ENCODE results near the gene BCL2L12.

The BCL2L12 gene

DNA sequence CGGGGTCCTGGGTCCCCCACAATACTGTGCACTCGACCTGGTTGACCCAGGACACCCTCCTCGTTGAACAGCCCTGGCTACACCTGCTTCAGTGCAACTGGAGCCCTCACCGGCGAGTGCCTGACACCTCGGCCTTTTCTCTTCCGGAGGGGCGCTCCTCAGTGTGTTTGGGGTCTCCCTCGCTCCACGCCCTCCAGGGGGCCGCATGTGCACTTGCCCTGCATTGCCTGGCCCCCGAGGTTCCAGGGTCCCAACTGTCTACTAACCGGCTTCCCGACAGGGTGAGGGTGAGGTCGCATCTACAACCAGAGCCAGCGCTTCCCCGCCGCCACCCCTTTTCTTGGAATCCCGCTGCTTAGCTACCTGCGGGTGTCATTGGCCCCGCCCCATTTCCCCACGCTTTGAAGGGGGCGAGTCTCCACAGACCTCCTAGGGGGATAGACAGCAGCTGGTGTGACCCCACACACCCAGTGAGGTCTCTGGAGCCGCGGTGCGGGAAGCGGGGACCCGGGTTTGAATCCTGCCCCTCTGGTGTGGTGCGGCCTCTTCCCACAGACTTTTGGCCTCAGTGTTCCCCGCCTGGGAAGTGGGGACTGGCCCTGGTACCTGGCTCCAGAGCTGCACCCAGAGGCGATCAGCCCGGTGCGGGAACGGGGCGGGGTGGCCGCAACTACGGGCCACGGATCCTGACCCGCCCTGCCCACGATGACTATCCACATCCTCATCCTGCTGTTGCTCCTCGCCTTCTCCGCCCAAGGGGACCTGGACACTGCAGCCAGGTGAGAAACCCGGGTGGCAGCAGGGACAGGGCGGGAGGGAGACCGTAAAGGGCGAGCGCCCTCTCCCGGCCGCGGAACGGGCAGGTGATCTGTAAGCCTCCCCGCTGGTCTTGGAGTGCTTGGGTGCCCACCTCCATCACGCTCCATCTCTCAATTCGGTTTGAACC, 23.7 kb downstream of the BCL2L12 start, which contains the start of gene ADM5:
TSS of gene ADM5 (plus strand) at position 462 of the 946 bp plus-strand sequence. CDS start at position 706, 244 bp downstream.
- ATAC-seq: peak; percentile 69
- TF ChIP-seq ZNF70 (CRISPR knock-in tag; IDR thresholded peaks at IDR 0.05) (no peak), ISL1 (CRISPR knock-in tag; IDR thresholded peaks at IDR 0.05) (no peak), CREB5 (CRISPR knock-in tag; IDR thresholded peaks at IDR 0.05; ENCODE audit: low read depth) (no peak), TCF4 (CRISPR knock-in tag; IDR thresholded peaks at IDR 0.05; ENCODE audit: borderline replicate concordance) (no peak)

- TF ChIP-seq ARNTL (CRISPR knock-in tag; IDR thresholded peaks at IDR 0.05; ENCODE audit: borderline replicate concordance, low read depth) (no peak), CREB5 (CRISPR knock-in tag; IDR thresholded peaks at IDR 0.05; ENCODE audit: low read depth) (no peak), BACH2 (CRISPR knock-in tag; IDR thresholded peaks at IDR 0.05; ENCODE audit: borderline replicate concordance) (no peak), GLIS3 (CRISPR knock-in tag; IDR thresholded peaks at IDR 0.05) (no peak), ESRRG (CRISPR knock-in tag; IDR thresholded peaks at IDR 0.05) (no peak), SNAI2 (CRISPR knock-in tag; IDR thresholded peaks at IDR 0.05) (no peak), PATZ1 (CRISPR knock-in tag; IDR thresholded peaks at IDR 0.05; ENCODE audit: borderline replicate concordance) (no peak), TOX (CRISPR knock-in tag; IDR thresholded peaks at IDR 0.05; ENCODE audit: borderline replicate concordance) (no peak), ZNF70 (CRISPR knock-in tag; IDR thresholded peaks at IDR 0.05) (no peak), ZFP3 (CRISPR knock-in tag; IDR thresholded peaks at IDR 0.05) (no peak), ZFP30 (CRISPR knock-in tag; IDR thresholded peaks at IDR 0.05) (no peak), ZC3H10 (CRISPR knock-in tag; IDR thresholded peaks at IDR 0.05) (no peak), PPARA (CRISPR knock-in tag; IDR thresholded peaks at IDR 0.05; ENCODE audit: borderline replicate concordance) (no peak), CSRNP3 (CRISPR knock-in tag; IDR thresholded peaks at IDR 0.05) (no peak), RARB (CRISPR knock-in tag; IDR thresholded peaks at IDR 0.05) (no peak), ZNF8 (CRISPR knock-in tag; IDR thresholded peaks at IDR 0.05) (no peak)
- TF ChIP-seq, protein P1, sequence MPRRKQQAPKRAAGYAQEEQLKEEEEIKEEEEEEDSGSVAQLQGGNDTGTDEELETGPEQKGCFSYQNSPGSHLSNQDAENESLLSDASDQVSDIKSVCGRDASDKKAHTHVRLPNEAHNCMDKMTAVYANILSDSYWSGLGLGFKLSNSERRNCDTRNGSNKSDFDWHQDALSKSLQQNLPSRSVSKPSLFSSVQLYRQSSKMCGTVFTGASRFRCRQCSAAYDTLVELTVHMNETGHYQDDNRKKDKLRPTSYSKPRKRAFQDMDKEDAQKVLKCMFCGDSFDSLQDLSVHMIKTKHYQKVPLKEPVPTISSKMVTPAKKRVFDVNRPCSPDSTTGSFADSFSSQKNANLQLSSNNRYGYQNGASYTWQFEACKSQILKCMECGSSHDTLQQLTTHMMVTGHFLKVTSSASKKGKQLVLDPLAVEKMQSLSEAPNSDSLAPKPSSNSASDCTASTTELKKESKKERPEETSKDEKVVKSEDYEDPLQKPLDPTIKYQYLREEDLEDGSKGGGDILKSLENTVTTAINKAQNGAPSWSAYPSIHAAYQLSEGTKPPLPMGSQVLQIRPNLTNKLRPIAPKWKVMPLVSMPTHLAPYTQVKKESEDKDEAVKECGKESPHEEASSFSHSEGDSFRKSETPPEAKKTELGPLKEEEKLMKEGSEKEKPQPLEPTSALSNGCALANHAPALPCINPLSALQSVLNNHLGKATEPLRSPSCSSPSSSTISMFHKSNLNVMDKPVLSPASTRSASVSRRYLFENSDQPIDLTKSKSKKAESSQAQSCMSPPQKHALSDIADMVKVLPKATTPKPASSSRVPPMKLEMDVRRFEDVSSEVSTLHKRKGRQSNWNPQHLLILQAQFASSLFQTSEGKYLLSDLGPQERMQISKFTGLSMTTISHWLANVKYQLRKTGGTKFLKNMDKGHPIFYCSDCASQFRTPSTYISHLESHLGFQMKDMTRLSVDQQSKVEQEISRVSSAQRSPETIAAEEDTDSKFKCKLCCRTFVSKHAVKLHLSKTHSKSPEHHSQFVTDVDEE (CRISPR knock-in tag; IDR thresholded peaks at IDR 0.05): no peak
- TF ChIP-seq, protein P2, sequence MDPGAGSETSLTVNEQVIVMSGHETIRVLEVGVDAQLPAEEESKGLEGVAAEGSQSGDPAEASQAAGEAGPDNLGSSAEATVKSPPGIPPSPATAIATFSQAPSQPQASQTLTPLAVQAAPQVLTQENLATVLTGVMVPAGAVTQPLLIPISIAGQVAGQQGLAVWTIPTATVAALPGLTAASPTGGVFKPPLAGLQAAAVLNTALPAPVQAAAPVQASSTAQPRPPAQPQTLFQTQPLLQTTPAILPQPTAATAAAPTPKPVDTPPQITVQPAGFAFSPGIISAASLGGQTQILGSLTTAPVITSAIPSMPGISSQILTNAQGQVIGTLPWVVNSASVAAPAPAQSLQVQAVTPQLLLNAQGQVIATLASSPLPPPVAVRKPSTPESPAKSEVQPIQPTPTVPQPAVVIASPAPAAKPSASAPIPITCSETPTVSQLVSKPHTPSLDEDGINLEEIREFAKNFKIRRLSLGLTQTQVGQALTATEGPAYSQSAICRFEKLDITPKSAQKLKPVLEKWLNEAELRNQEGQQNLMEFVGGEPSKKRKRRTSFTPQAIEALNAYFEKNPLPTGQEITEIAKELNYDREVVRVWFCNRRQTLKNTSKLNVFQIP (CRISPR knock-in tag; IDR thresholded peaks at IDR 0.05; ENCODE audit: borderline replicate concordance, low read depth): no peak
- peak; percentile 40 for ATAC-seq
Observed at GRCh38 chr19:49690079-49690655, 24.4 kb downstream of the BCL2L12 start.
